GM21390 (cell line): ENCODE results near the gene ZFYVE1.

Experiments used
- ATAC-seq: cut with Tn5 transposase; IDR thresholded peaks from one replicate; pipeline ENCODE4 v1.9.1; 2021; ENCODE audit not compliant: unreplicated experiment

Gene ZFYVE1

GRCh38 chr14:72925815-72926291 lies 101.1 kb downstream of the ZFYVE1 start:
- ATAC-seq: peak; percentile 7

DNA sequence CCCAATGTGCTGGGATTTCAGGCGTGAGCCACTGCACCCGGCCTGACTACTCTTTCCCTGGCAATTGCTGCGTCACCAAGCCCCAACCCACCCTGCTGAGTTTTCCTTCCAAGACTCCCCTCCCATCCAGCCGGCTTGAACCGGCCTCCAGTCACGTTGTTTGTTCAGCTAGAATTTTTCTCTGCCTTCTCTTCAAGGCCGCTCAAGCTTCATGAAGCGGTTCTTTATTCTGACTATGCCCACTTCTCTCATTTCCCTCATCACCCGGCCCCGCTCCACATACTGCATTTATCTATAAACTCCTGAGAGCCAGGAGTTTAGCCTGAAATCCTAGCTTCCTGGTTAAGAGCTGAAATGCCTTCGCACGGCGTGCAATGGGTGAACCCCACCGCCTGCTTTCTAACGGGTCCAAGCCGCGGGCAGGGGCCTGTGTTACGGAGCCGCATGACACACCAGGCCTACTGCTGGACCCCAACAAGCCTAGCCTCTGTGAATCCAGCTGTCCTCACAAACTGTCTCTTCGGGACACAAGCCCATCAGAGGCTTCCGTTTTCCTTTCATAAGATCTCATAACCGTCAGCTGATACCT lies 101.6 kb downstream of the ZFYVE1 start:
- ATAC-seq: no peak

GRCh38 chr14:72924337-72924736 lies 102.6 kb downstream of the ZFYVE1 start:
- no peak for ATAC-seq

DNA sequence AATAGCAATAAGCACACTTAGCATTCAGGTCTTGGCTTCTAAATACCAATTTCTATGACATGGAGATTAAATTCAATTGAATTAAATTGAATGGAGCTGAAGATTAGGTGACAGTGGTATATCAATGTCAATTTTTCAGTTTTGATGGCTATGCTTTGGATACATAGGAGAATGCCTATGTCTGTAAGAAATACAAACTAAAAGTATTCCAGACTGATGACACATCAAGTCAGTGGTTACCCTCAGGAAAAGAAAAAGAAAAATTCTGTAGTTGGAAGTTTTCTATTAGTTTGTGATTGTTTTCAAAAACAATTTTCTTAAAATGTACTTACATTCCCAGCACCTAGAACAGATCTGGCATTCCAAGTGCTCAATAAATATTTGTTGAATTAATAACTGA lies 105.5 kb downstream of the ZFYVE1 start:
- no peak for ATAC-seq

DNA sequence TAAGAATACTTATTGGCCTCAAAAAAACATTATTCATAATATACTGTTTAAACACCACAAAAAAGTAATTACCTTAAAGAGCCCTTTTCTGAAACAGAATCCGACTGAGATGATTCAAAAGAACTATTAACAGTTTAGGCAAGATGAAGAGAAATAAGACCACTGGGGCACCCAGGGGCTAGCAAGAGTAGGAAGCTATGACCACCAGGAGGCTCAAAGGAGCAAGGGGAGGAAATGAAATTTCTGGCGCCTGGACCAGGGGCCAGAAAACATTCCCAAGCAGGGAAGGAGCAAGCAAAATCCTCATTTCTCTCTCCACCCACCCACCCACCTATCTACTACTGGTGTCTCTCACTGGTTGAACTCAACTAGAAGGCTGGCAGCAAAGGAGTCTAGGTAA lies 106.9 kb downstream of the ZFYVE1 start:
- no peak for ATAC-seq
